Measurements from ENCODE around the gene NCBP1.
"Not testable (repeated sequence)": the region's sequence is repeated elsewhere in the genome, so short reads cannot be mapped to it uniquely, and the experiment has no call there.

NCBP1 gene

DNA sequence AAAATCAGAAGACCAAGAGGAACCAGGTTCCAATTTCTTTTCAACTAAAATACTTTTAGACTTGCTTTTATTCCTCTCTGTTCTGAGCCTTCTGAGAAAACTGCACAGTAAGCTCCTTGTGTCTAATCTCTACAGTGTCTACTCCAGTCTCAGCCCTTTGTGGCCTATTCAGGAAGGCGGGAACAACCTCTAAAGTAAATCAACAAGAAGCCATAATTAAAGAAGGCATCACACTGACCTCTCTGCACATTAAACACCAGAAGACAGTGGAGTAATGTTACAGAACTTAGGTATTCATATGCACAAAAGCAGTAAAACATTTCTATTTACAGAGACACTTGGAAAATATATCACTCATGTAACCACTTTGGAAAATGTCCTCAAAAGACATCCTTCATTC is 48.6 kb downstream of the NCBP1 start:
- no peak for DNase-seq (ENCODE audit: low read depth)

DNA sequence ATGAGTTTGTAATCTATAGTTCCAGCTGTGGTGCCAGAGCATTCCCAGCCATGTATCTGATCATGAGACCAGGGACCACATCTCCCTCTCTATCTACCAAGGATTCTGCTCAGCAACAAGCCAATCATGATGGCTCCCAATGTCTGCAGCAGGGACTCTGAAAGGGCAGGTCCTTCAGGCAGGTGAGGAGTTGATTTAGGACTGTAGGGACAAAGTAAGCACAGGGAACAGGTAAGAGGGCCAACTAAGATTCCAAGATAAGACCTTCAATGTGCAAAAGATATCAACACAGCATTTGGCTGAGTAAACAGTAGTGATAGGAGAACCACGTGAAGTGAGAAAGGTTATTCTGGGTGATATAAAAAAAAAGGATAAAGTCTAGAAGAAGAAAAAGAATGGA is 55.0 kb downstream of the NCBP1 start:
- no peak for DNase-seq (ENCODE audit: low read depth)

DNA sequence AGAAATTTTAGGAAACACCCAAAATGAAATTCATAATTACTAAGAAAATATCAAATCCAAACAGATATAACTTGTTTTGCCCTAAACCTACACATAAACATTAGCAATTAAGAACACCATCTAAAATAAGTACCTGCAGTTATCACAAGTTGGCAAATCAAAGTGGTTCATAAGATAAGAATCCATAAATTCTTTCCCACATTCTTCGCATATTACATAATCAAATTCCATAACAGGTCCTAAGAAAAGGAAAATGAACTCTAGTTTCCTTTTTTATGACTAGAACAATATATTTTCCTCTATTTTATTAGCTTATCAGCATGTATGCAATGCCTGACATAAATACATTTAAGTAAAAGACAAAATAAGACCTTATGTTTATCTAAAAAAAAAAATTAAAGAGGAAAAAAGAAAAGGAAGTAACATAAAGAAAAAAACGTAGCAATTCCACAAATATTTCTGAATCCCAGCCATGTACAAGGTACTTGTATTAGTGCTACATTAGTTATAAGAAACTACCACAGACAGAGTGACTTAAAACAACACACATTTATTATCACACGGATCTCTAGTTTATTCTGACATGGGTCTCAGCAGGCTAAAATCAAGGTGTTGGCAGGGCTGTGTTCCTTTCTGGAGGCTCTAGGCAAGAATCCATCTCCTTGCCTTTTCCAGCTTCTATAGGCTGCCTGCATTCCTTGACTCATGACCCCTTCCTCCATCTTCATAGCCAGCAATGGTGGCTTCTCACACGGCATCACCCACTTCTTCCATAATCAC is 56.0 kb downstream of the NCBP1 start:
- DNase-seq (ENCODE audit: low read depth) = no peak

GRCh38 chr9:97694769-97695168 is 61.1 kb downstream of the NCBP1 start:
- DNase-seq (ENCODE audit: low read depth) = no peak

DNA sequence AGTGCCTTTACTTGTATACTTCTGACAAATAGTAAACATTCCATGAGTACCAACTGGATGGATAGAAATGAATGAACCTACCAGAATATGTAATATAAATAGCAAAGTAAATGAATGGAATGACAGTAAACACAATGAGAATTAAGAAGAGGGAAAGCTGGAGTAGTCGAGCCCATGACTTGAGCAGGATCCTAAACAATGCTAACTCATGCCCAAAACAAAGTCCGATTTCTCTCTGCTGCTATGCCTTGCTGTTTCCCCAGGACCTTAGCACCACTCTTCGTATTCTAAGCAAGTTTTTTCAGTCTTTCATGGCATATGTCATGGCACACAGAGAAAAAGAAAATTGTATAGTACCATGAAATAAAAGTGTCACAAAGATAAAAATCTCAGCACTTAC is 61.8 kb downstream of the NCBP1 start:
- DNase-seq (ENCODE audit: low read depth) = no peak

GRCh38 chr9:97695995-97696802 is 62.6 kb downstream of the NCBP1 start:
- no peak for DNase-seq (ENCODE audit: low read depth)

GRCh38 chr9:97696803-97697601 is 63.4 kb downstream of the NCBP1 start, which contains the start of gene XPA:
XPA (minus strand) TSS chr9:97697340; CDS start chr9:97697292, 48 bp downstream.
- peak; percentile 95 for DNase-seq (ENCODE audit: low read depth)

GRCh38 chr9:97697837-97698236 is 64.2 kb downstream of the NCBP1 start:
- DNase-seq (ENCODE audit: low read depth) = no peak

DNA sequence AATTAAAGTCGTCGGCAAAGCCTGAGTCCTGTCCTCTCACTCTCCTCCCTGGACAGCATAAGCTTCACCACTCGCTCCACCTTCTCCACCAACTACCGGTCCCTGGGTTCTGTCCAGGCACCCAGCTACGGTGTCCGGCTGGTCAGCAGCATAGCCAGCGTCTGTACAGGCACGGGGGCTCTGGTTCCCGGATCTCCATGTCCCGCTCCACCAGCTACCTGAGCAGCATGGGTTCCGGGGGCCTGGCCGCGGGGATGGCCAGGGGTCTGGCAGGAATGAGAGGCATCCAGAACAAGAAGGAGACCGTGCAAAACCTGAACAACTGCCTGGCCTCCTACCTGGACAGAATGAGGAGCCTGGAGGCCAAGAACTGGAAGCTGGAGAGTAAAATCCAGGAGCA is 65.2 kb downstream of the NCBP1 start:
- DNase-seq (ENCODE audit: low read depth) = no peak

DNA sequence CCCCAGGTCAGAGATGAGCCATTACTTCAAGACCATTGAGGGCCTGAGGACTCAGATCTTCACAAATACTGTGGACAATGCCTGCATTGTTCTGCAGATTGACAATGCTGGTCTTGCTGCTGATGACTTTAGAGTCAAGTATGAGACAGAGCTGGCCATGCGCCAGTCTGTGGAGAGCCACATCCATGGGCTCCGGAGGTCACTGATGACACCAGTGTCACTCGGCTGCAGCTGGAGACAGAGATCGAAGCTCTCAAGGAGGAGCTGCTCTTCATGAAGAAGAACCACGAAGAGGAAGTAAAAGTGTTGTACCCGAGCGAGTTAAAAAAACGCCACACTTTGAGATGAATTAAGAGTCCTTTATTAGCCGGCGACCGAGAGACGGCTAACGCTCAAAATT is 65.7 kb downstream of the NCBP1 start:
- not testable (repeated sequence) for DNase-seq (ENCODE audit: low read depth)

- DNase-seq (ENCODE audit: low read depth) = not testable (repeated sequence)
Observed at GRCh38 chr9:97699824-97700223, 66.2 kb downstream of the NCBP1 start.

DNA sequence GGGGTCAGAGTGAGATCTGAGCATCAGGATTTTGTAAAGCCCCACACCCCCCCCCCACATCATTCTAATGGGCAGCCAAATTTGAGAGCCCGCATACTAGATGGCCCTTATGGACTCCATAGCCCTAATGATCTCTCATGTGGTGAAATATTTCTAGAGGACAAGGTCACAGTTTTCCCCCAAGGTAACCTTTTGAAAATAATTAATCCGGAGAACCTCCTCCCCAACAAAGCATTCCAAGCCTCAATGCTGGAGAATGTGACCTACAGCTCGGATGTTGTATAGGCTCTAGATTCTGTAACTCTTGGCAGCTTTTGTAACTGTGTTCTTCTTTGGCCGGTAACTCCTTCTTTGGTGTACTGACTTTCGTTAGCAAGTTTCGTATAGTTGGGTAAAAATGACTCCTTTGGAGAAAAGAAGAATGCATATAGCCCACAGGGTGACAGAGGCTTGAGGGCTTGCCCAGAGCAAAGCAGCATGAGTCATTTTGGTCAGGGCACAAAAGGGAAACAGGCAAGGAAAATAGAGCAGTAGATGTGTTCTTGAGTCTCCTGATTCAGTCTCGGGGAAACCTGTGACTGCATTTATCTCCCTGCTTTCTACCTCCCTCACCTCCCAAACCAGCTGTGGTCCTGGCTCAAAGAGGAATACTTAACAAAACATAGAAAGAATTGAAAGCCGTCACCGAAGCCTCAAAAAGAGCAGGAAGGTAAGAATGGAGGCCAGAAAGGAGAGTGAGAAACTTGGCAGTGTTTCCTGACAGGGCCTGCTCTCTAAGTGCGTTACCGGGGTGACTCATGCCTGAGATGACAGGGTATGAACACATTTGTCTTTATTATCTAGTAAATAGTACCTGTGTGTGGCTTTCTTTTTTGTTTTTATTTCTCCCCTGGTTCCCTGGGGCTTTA is 70.1 kb downstream of the NCBP1 start:
- no peak for DNase-seq (ENCODE audit: low read depth)

- no peak for DNase-seq (ENCODE audit: low read depth)
Observed at GRCh38 chr9:97704345-97704677, 70.7 kb downstream of the NCBP1 start.

GRCh38 chr9:97704851-97705250 is 71.2 kb downstream of the NCBP1 start:
- no peak for DNase-seq (ENCODE audit: low read depth)

GRCh38 chr9:97705354-97705950 is 71.8 kb downstream of the NCBP1 start:
- DNase-seq (ENCODE audit: low read depth) = no peak

DNA sequence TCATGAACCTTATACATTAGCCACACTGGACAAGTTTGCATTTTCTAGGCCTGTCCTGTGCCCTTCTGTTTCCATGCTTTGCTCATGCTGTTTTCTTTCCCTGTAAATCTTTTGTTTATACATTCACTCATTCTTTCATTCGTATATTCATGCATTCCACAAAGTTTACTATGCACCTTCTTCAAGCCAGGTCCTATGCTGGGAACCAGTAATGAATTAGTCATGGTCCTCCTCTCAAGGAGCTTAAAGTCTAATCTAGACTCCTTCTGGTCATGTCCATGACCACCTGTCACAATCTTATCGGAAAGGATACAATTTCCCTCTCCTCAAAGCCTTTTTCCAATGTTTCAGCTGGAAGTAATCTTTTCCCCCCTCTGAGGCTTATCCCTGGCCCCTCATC is 72.6 kb downstream of the NCBP1 start:
- DNase-seq (ENCODE audit: low read depth) = no peak

DNA sequence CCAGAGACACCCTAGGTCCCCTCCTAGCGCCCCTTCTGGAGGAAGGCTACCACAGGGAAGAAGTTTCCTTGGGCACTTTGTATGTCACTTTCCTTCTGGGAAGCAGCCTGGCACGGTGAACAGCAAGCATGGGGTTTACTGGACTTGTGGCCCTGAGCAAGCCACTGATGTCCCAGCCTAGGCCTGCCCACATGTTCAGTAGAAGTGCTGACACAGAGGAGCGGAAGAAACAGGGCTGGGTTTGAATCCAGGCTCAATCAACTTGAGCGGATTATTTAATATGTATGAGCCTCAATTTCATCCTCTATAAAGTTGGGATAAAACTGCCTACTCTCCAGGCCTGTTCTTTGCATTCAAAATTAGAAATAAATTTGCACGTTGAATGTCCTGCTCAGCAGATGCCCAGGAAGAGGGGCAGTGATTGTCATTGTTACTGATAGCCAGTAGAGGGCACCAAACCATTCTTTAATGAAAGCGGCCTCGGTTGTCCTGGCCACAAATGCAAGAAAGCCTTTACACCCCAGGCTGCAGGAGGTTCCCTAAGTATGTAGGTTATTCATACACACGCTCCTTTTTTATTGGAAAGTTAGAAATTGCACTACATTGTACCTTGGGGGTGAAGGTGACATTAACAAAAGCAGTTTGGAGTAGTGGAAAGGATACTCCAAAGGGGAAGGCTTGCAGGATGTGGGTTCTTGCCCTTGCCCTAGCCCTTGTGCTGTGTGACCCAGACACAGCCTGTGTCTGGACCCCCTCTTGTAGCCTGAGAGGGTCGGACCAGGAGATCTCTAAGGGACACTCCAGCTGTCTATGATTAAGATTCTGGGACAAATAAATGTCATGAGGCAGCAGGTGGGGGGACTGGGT is 77.0 kb downstream of the NCBP1 start:
- peak; percentile 25 for DNase-seq (ENCODE audit: low read depth)

GRCh38 chr9:97711223-97711626 is 77.6 kb downstream of the NCBP1 start:
- DNase-seq (ENCODE audit: low read depth) = no peak

DNA sequence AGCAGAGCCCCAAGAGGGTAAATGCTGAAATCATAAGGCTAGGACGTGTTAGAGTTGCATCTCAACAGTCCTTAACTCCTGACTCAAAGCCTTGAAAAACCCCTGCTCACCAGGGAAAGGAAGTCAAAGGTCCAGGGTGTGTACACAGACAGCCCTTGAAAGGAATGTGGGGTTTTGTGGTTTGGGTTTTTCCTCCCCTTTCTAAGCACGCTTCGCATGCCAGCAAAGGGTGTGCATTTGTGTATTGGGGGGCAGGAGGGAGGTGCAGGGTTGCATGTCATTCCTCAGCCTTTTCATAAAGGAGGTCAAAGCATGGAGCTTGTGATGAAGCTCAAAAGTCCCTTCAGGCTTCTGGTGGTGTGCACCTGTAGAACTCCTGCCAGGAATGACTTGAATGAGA is 80.8 kb downstream of the NCBP1 start:
- no peak for DNase-seq (ENCODE audit: low read depth)

- DNase-seq (ENCODE audit: low read depth) = no peak
Observed at GRCh38 chr9:97717866-97718265, 84.2 kb downstream of the NCBP1 start.

Measured in stimulated activated CD8-positive, alpha-beta memory T cell treated with anti-CD3 and anti-CD28 coated beads, Interleukin-12 subunit alpha, Interleukin-12 subunit beta, amount 100 ng/mL, for 1 hour (primary cell).